ENCODE measurements around the gene NT5C2.

NT5C2 gene

DNA sequence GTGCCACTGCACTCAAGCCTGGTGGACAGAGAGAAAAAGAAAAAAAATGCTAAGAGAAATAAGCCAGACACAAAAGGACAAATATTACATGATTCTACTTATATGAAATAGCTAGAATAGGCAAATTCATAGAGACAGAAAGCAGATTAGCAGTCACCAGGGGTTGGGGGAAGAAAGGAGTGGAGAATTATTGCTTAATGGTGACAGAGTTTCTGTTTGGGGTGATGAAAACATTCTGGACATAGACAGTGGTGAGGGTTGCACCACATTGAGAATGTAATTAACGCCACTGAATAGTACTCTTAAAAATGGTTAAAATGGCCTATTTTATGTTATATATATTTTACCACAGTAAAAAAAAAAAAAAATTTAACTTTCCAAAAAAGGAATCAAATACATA, 6.4 kb upstream of the NT5C2 start:
- TF ChIP-seq, protein P1, sequence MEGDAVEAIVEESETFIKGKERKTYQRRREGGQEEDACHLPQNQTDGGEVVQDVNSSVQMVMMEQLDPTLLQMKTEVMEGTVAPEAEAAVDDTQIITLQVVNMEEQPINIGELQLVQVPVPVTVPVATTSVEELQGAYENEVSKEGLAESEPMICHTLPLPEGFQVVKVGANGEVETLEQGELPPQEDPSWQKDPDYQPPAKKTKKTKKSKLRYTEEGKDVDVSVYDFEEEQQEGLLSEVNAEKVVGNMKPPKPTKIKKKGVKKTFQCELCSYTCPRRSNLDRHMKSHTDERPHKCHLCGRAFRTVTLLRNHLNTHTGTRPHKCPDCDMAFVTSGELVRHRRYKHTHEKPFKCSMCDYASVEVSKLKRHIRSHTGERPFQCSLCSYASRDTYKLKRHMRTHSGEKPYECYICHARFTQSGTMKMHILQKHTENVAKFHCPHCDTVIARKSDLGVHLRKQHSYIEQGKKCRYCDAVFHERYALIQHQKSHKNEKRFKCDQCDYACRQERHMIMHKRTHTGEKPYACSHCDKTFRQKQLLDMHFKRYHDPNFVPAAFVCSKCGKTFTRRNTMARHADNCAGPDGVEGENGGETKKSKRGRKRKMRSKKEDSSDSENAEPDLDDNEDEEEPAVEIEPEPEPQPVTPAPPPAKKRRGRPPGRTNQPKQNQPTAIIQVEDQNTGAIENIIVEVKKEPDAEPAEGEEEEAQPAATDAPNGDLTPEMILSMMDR (IDR thresholded peaks at IDR 0.05; ENCODE audit: low read length) = no peak
- no peak for TF ChIP-seq EZH2phosphoT487 (IDR thresholded peaks at IDR 0.05; ENCODE audit: low read length)
- no peak for TF ChIP-seq EZH2 (optimal IDR thresholded peaks at IDR 0.05; ENCODE audit: low read depth, low read length)
- Histone ChIP-seq H3K27ac (ENCODE audit: low read length) (no peak overlapping the region), H2AFZ (ENCODE audit: low read length) (no peak overlapping the region), H3F3A (ENCODE audit: insufficient read depth, low read length) (peaks cover 6% of the 10 kb centered on the region; the same call in 1 of the 2 replicates), H3K9me2 (replicated peaks; ENCODE audit: insufficient read depth, low read length) (no peaks in the 10 kb centered on the region), H3K9ac (ENCODE audit: low read length) (no peak overlapping the region), H3K27me3 (replicated peaks; ENCODE audit: insufficient read depth, low read length) (no peaks in the 10 kb centered on the region), H3K9me3 (replicated peaks; ENCODE audit: insufficient read depth, low read length) (no peaks in the 10 kb centered on the region), H4K20me1 (ENCODE audit: insufficient read depth, low read length) (no peaks in the 10 kb centered on the region), H3K4me2 (ENCODE audit: low read depth, low read length) (no peak overlapping the region), H3K4me1 (ENCODE audit: low read length) (peaks cover 12% of the 10 kb centered on the region), H3K4me3 (ENCODE audit: low read length) (no peak overlapping the region), H3K79me2 (ENCODE audit: low read length) (no peaks in the 10 kb centered on the region), H3K36me3 (replicated peaks; ENCODE audit: insufficient read depth, low read length) (no peaks in the 10 kb centered on the region)
- DNase-seq = no peak

DNA sequence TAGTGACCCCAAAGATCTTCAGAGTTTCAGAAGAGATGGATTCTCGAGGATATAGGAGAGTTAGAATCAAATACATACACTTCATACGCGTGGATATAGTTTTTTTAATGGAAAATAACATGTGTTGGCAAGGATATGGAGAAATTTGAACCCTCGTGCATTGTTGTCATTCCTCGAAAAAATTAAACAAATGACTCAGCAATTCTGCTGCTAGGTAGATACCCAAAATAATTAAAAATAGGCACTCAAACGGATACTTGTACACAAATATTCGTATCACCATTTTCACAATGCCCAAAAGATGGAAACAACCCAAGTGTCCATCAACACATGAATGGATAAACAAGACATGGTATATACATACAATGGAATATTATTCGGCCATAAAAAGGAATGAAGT, 5.6 kb upstream of the NT5C2 start:
- Histone ChIP-seq H3K9me2 (replicated peaks; ENCODE audit: insufficient read depth, low read length) (no peaks in the 10 kb centered on the region), H3K27me3 (replicated peaks; ENCODE audit: insufficient read depth, low read length) (no peaks in the 10 kb centered on the region), H3K4me1 (ENCODE audit: low read length) (peaks cover 14% of the 10 kb centered on the region), H3K9me3 (replicated peaks; ENCODE audit: insufficient read depth, low read length) (no peaks in the 10 kb centered on the region), H2AFZ (ENCODE audit: low read length) (no peak overlapping the region), H3K4me2 (ENCODE audit: low read depth, low read length) (no peak overlapping the region), H3K36me3 (replicated peaks; ENCODE audit: insufficient read depth, low read length) (no peaks in the 10 kb centered on the region), H3F3A (ENCODE audit: insufficient read depth, low read length) (peaks cover 6% of the 10 kb centered on the region; the same call in 1 of the 2 replicates), H3K4me3 (ENCODE audit: low read length) (no peak overlapping the region), H3K79me2 (ENCODE audit: low read length) (no peaks in the 10 kb centered on the region), H3K27ac (ENCODE audit: low read length) (no peak overlapping the region), H4K20me1 (ENCODE audit: insufficient read depth, low read length) (no peaks in the 10 kb centered on the region; the same call in 1 of the 2 replicates), H3K9ac (ENCODE audit: low read length) (no peak overlapping the region)
- DNase-seq = no peak
- TF ChIP-seq EZH2phosphoT487 (IDR thresholded peaks at IDR 0.05; ENCODE audit: low read length) (no peak), EZH2 (optimal IDR thresholded peaks at IDR 0.05; ENCODE audit: low read depth, low read length) (no peak)
- TF ChIP-seq, protein P1 (IDR thresholded peaks at IDR 0.05; ENCODE audit: low read length) = no peak

DNA sequence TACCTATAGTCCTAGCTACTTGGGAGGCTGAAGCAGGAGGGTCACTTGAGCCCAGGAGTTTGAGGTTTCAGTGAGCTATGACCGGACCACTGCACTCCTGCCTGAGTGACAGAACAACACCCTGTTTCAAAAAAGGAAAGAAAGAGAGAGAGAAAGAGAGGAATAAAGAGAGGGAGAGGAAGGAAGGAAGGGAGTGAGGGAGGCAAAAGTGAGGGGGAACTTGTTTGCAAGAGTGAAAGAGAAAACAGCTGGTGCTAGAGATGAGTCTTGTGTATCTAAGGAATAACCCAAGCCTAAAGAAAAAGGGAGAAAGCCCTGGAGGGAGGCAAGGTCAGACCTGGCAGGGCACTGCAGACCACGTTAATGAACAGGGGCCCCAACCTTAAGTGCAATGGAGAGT, 4.8 kb upstream of the NT5C2 start:
- peaks cover 18% of the 10 kb centered on the region for H3K4me1 ChIP-seq (ENCODE audit: low read length)
- no peak for DNase-seq

More for the DNA sequence above, 4.8 kb upstream of the NT5C2 start:
- no peaks in the 10 kb centered on the region; the same call in 1 of the 2 replicates for H4K20me1 ChIP-seq (ENCODE audit: insufficient read depth, low read length)
- H3F3A ChIP-seq (ENCODE audit: insufficient read depth, low read length) = peaks cover 6% of the 10 kb centered on the region; the same call in 1 of the 2 replicates
- H3K4me3 ChIP-seq (ENCODE audit: low read length) = no peak overlapping the region
- H3K27ac ChIP-seq (ENCODE audit: low read length) = no peak overlapping the region
- no peaks in the 10 kb centered on the region for H3K9me3 ChIP-seq (replicated peaks; ENCODE audit: insufficient read depth, low read length)
- H2AFZ ChIP-seq (ENCODE audit: low read length) = no peak overlapping the region
- H3K36me3 ChIP-seq (replicated peaks; ENCODE audit: insufficient read depth, low read length) = no peaks in the 10 kb centered on the region
- H3K27me3 ChIP-seq (replicated peaks; ENCODE audit: insufficient read depth, low read length) = no peaks in the 10 kb centered on the region
- no peak overlapping the region for H3K9ac ChIP-seq (ENCODE audit: low read length)
- no peaks in the 10 kb centered on the region for H3K9me2 ChIP-seq (replicated peaks; ENCODE audit: insufficient read depth, low read length)
- TF ChIP-seq, protein P1 (IDR thresholded peaks at IDR 0.05; ENCODE audit: low read length) = no peak
- TF ChIP-seq EZH2 (optimal IDR thresholded peaks at IDR 0.05; ENCODE audit: low read depth, low read length) = no peak
- TF ChIP-seq EZH2phosphoT487 (IDR thresholded peaks at IDR 0.05; ENCODE audit: low read length) = no peak
- no peaks in the 10 kb centered on the region for H3K79me2 ChIP-seq (ENCODE audit: low read length)
- H3K4me2 ChIP-seq (ENCODE audit: low read depth, low read length) = no peak overlapping the region
